Measurements from ENCODE around the gene CBR1.

- no peak for TF ChIP-seq CTCF (conservative IDR thresholded peaks at IDR 0.05; ENCODE audit: low read depth, low read length)
- TF ChIP-seq EZH2 (IDR thresholded peaks at IDR 0.05; ENCODE audit: borderline replicate concordance, low read depth, low read length, poor library complexity, severe bottlenecking) = no peak
Measured at GRCh38 chr21:36048357-36048756, 21.5 kb upstream of the CBR1 start.

All from A673 (cell line).